ENCODE measurements around the gene SH2D1A.
"Not testable (repeated sequence)": the region's sequence is repeated elsewhere in the genome, so short reads cannot be mapped to it uniquely, and the experiment has no call there.

Gene SH2D1A

DNA sequence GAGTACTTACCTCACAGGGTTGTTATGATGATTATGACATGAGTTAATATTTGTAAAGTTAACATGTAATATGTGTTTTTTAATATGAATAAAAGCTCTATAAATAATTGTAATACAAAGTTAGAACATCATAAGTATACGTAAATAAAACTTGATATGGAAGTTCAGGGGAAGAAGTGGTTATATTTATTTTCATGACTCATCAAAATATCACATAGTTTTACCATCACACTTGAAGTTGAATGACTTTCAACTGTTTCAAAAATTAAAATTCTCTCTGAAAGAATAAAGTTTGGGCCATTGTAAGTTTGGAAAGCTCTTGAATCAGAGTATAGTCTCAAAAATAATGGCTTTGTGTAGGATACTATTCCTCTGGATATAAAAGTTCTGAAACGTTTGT lies 8.3 kb downstream of the SH2D1A start:
- DNase-seq (ENCODE audit: low spot score) = no peak

DNA sequence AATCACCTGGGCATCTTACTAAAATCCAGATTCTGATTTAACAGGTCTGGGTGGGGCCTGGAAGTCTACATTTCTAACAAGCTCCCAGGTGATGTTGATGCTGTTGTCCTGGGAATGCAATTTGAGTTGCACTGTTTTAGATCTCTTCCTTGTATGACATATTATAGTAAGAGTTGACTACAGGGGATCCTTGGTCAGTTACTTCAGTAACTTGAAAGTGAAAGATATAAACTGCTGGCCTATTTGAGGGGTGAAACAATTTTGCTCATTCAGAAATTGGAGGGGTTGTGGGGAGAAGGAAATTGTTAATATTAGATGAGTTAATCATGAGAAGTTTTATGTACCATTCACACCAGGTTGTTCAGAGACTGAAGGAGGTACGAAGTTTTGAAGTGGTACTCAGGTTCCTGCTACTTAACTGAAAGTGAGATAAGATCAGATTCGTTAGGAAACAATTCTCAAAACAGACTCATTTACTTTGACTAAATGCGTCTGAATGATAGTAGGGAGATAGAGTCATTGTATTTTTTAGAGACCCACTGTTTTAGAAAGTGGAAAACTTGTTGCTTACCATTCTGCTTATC lies 12.5 kb downstream of the SH2D1A start:
- DNase-seq (ENCODE audit: low spot score) = no peak

DNA sequence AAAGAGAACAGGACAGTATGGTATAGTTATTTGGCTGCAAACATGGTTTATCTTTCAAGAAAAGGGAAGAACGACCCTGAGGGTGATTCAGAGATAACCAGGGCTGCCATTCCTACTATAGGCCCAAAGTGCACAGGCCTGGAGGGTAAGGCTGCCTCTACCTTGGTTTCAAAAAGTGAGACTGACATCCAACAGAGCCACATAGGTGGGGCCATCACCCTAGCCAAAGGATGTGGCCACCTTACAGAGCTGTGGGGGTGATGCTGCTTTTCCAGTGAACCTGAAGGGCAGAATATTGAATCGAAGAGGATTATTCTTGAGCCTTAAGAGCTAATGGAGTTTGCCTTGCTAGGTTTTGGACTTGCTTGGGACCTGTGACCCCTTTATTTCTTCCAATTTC lies 15.7 kb downstream of the SH2D1A start:
- no peak for DNase-seq (ENCODE audit: low spot score)

DNA sequence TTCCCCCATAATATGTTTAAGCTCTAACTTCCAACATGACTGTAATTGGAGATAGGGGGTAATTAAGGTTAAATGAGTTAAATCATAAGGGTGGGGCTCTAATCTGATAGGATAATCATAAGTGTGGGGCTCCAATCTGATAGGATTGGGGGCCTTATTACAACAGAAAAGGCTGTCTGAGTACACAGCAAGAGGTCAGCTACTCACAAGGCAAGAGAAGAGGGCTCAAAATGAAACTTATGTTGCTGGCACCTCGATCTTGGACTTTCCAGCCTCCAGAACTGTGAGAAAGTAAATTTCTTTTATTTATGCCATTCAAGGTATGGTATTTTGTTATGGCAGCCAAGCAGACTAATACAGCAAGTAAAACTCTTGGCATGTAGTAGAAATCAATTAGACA lies 16.4 kb downstream of the SH2D1A start:
- no peak for DNase-seq (ENCODE audit: low spot score)

DNA sequence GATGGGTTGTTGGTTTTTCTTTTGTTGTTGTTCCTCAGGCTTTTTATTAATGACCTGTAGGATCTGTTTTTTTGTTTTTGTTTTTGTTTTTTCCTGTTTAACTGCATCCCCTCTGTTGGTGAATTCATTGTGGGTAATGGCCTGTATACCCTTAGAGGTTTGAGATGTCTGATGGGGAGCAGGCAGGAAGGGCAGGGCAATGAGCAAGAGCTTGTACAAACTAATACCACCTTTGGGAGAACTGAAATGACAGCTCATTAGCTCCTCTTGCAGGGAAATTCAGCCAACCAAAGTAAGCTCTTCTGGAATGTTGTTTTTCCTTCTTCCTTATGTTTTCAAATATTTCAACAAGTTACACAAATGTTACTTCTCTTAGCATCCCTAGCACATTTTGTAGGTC lies 23.4 kb downstream of the SH2D1A start:
- no peak for DNase-seq (ENCODE audit: low spot score)

DNA sequence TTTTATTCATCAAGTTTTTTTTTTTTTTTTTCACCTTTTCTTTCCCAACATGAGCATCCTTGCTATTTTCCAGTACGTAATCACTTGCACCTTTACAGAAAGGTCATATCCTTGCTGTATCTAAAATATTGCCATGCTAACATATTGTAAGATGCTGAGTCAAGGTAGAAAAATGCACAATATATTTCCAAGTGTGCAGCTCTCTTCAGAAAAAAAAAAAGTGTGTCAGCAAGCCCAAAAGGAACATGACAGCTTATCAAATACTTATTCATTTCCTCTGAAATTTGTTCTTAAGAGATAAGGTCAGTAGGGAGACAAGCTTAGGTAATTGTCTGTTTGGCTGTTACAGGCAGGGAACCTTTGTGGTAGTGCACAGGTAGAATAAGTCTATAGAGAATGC lies 27.0 kb downstream of the SH2D1A start:
- DNase-seq (ENCODE audit: low spot score) = no peak

DNA sequence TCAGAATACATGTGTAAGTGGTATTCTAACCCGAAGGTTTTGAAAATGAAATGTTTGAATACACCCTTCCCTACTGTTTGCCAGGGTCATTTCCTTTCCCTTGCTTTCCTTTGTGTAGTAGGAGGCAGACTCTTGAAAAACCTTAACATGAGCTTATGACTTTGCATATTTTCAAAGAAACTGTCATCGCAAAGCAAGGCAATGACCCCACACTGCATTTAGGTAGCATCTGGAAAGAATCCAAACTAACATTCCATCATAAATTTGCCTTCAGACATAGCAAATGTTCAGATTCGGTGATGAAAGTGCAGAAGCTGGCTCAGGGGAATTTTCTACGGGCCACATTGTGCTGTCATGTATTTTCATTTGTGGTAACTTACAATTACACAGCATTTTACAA lies 32.3 kb downstream of the SH2D1A start:
- no peak for DNase-seq (ENCODE audit: low spot score)

DNA sequence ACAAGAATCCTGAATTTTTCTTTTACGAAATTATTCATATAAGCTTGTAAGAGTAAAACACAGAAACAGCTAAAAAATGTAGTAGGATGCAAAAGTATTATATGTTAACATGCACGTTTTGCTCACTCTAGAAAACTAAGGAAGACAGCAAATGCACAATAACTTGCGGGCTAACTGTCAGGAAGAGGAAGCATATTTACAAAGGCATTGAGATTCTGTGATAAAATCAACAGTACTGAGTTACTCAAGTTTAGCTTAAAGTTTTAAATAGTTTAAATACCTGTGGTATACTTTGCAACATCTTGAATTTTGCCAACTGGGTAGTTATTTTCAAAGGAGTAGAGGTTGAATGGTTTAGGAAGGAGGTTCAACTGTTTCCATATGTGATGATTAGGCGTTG lies 37.0 kb downstream of the SH2D1A start:
- DNase-seq (ENCODE audit: low spot score) = no peak

DNA sequence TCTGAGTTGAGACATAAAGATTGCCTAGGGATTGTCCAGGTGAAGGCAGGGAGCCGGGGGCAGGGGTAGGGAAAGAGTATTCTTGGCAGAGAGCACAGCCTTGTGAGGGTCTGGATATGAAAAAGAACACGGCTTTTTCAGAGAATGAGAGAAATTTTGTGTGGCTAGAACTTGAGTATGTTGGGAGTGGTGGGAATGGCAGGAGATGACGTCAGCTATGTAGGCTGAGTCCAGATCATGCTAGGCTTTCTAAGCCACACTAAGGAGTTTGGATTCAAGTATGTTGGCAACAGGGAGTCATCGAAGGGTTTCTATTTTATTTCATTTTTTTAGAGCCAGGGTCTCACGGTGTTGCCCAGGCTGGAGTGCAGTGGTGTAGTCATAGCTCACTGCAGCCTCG lies 40.0 kb downstream of the SH2D1A start:
- no peak for DNase-seq (ENCODE audit: low spot score)

DNA sequence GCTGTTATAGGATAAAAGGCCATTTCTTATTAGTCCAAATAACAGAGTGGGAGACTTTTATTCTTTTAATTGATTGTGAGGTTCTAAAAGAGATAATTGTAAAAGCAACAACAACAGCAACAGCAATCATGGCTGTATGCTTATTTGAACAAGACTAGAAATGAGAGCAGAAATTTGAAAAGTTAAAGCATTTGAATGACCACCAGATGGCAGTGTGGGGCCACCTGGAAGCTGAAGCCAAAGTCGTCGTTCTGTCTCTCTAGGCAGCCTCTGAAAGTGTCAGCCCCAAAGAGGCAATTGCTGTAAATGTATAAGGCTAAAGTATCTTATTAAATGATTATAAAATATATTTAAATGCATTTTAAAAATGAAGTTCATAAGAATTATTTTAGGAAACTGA lies 42.2 kb downstream of the SH2D1A start:
- DNase-seq (ENCODE audit: low spot score) = peak; percentile 26

DNA sequence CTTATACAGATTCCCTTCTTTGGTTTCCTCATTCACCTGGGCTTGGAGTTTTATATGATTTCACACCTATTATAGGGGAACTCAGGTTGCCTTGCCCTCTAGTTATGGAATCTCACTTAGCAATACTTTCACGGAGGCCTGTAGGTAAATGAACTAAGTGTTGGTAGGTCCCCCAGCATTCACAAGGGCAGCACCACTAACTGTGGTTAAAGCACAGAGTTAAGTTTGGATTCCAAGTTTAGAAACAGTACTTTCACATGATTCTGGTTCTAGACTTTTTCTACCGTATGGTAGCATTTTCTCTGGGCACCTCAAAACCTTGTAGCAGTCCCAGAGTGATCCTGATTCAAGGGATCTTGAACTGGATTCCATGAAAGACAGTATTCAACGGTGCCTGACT lies 46.4 kb downstream of the SH2D1A start:
- no peak for DNase-seq (ENCODE audit: low spot score)

DNA sequence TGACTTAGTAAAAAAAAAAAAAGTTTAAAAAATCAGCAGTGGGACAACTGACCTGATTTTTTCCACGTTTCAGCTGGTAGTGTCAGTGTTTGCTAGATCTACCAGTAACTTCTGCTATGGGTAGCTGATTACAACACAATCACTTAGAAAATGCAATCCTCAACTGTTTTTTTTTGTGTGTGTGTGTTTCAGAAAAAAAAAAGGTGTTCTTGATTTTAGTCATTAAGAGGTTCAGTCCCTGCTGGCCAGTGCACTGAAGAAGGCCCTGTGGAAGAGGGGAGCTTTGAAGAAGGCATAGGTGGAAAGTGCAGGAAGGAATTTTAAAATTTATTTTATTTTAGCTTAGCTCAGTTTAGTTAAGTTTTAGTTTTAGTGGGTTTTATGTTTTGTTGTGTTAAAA lies 46.9 kb downstream of the SH2D1A start:
- no peak for DNase-seq (ENCODE audit: low spot score)

DNA sequence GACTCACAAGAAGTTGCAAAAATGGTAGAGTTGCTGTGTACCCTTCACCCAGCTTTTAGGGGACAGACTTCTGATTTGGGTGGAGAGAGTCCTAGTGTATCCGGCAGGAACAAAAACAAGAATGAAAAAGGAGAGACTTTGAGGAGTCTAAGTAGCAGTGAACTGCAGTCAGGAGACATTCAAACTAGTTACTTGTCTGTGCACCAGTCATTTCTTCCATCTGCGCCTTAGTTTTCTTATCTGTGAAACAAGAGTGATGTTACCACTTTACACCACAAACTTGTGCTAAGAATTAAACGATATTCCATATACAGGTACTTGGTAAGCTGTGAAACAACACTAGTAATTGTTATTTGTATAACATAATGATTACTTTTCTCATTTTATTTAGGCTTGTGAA lies 47.3 kb downstream of the SH2D1A start:
- DNase-seq (ENCODE audit: low spot score) = no peak

DNA sequence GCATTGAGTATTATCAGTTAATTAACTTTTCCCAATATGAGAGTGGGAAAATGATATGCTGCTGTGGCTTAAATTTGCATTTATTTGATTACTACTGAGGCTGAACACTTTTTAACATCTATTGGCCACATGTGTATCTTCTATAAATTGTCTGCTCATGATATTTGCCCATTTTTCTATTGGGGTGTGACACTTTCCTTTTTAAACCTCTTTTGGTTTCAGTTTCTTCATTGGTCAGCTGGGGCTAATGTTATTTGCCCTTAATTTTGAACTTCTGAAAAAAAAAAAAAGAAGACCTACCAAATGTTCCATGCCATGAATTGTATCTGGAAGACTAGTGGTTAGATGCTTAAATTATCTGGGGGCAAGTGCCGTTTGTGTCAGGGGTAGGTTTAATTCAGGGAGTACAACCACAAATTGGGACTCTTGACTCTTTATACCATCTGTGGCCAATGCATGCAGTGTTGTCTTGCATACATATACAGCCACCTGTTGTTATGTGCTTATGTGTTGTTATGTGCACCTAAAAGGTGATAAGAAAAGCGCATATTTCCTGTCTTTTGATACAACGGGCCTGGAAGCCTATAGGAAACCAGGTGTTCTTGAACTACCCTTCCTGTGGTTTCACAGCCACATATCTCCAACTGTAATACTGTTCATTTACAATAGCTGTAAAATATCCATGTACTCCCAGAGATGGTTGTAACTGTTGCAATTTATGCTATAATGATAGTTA lies 49.0 kb downstream of the SH2D1A start:
- no peak for DNase-seq (ENCODE audit: low spot score)

DNA sequence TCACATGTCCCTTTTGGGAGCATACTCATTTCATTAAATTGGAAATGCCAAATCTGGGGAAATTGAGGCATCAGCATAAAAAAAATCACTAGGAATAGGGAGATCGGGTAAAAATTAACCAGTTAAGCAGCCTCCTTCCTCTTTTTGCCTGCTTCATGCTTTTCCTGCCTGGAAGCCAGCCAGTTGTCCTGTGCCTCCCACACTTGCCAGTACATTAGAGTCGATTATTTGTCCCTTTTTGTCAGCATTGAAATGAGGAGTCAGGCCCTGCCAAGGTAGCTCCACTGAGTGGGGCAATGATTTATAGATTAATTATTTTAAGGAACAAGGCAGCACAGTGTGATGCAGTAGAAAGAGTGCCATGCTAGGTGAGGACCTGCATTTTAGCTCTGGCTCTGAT lies 55.3 kb downstream of the SH2D1A start:
- DNase-seq (ENCODE audit: low spot score) = no peak

DNA sequence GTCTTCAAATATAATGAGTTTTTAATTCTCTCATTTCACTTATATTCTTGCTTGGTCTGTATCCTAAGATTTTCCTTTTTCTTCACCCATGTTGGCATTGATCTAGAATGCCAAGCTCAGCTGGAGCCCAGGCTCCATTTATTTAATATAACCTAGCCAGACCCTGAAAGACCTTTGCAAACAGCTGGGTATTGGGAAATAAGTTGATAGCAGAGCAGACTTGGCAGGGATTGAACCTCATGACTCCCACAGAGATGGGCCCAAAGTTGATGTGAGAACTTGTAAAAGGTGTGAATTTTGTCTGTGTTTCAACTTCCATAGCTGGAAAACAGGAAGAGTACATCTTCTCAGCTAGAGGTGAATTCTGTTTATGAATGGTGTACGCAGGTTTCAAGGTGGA lies 59.5 kb downstream of the SH2D1A start:
- DNase-seq (ENCODE audit: low spot score) = no peak

DNA sequence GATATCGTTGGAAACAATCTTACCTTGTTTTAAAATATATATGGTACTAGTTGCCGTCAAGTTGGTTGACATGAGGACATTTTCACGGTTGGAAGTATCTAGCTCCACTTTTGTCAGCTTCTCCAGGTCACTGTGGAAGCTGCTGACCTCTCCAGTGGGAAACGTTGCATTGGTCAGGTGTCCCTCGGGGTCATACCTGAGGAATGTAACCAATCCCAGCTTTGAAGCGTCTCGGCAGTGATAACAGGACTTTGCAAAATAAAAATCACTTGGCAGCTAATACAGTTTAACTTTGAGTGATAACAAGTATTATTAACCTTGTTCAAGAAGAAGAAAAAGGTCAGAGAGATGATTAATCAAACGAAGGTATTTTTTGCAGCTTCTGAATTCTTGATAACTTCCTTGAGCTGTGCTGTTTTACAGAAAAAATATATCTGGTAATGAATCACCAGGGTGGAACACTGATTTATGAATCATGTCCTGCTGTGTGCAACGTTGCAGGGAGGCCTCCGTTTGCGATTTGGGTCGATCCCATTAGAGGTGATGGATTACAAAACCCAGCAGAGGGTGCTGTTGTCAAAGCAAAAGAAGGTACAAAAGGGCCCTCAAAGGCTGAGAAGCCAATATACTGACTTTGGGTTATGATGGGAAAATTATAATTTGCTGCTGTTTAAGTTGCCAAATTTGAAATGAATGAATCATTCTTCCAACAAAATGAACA lies 60.1 kb downstream of the SH2D1A start:
- peak; percentile 64 for DNase-seq (ENCODE audit: low spot score)

DNA sequence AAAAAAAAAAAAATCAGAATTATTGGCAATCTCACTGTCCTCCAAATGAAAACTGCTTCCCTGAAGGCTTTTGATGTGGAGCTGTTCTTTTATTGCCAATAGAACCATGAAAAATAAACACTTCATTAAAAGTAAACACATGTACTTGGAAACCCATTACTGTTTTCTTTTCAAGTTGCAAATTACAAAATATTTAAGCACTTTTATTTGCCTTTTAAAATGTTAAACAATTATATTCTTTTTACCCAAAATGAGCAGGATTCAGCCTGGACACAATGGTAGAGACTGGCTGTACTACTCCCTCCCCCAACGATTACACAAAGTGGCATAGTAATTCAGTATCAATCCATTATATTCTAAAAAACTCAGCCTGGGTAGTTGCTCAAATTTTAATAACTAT lies 60.9 kb downstream of the SH2D1A start:
- no peak for DNase-seq (ENCODE audit: low spot score)

DNA sequence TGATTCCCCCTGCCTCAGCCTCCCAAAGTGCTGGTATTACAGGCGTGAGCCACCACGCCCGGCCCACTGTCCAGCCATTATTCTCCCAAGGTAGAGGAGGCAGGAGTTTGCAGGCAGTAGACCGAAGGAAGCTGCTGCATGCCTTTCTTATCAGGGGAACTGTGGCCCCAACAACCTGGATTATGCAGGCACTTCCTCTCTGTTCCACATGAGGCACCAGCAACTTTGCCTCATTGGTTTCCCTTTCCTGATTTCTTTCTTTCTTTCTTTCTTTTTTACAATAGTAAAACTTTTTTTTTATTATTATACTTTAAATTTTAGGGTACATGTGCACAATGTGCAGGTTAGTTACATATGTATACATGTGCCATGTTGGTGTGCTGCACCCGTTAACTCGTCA lies 62.0 kb downstream of the SH2D1A start:
- not testable (repeated sequence) for DNase-seq (ENCODE audit: low spot score)

DNA sequence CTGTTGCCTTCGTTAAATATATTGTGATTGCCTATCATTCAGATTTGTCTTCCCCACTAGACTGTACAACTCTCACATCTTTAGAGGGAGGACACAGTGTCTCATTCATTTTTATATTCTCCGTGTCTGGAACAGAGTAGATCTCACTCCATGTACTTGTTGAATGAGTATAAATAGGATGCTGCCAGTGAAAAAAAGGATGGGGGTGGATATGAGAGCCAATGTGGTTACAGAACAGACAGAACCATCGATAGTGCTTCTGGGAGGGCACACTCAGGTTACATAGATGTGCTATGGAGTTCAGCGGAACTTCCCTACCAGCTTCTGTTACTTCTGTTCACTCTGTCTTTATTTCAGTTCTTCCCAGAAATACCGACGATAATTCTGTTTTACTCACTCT lies 66.9 kb downstream of the SH2D1A start:
- no peak for DNase-seq (ENCODE audit: low spot score)

DNA sequence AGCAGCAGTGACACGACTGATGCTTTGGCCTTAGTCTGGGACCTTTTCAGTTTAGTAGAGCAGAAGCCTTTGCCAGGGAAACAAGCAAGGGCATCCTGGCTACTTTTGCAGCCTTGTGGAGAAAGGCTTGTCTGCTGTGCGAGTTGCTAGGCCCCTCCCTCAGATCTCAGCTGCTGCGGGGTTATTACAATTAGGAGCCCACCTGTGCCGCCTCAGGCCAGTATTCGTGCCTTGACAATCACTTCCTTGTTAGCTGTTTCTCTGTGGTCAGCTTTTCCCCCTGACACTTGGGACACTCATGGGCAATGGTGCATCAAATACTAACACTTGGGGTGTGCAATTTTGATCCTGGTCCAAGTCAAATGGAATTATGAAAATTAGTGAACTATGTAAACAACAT lies 67.9 kb downstream of the SH2D1A start:
- no peak for DNase-seq (ENCODE audit: low spot score)

DNA sequence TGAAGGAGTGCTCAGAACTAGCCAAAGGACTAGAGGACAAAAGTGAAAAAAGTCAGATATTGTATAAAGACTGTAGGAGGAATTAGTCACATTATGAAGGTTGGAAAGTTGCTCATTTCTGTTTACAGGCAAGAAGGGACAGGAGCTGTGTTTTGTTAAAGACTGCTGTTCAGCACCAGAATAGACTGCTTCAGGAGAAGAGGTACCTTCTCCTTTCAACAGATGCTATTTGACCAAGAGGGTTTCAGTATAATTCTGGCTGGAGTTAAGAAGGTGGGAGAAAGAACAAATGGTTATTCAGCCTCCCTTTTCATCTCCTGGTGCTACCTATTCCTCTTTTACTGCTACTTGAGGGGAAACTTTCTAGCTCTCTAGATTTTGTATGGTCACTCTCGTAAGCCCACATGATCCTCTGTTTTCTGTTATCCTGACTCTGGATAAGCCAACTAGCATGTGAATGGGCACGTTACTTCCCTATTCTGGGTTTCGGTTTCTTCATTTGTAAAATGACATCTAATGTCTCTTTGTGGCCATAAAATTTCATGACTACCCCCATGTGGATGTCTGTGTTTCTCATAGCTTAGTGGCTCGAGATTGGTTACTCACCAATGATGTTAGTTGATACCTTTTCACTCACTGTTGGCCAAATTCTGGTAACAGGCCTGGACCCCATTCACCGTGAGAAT lies 68.9 kb downstream of the SH2D1A start:
- DNase-seq (ENCODE audit: low spot score) = no peak
